CD4-positive, alpha-beta T cell treated with Interleukin-10 for 1 hour (primary cell): ENCODE measurements around the gene TCHH.
A peak's percentile ranks its signal among the peaks of the same experiment; 100 is the strongest.
"Not testable (repeated sequence)": the region's sequence is repeated elsewhere in the genome, so short reads cannot be mapped to it uniquely, and the experiment has no call there.

Source experiments
- DNase-seq: peaks from one replicate; pipeline ENCODE4 v3.0.0-alpha.2; 2020

TCHH gene

DNA sequence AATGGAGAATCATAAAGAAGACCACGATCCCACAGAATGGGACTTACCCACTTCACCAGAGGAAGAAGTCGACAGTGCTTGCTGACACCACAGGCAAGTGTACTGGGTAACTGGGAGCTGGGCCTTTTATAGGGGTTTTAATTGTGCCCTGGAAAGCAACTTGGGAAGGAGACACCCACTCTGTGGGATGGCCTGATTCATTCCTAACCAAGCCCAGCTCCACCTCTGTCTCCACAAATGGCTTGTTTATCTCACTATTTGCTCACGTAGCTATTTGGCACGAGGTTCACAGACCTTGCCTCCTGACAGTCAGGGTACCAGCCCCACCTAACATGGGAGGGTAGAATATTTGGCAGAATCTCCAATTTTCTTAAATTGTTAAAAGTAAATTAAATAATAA is at the start of gene TCHH:
Gene TCHH (minus strand): TSS at position 101 of the 400 bp plus-strand sequence. CDS start 1,364 bp downstream, outside the sequence.
- DNase-seq: no peak

DNA sequence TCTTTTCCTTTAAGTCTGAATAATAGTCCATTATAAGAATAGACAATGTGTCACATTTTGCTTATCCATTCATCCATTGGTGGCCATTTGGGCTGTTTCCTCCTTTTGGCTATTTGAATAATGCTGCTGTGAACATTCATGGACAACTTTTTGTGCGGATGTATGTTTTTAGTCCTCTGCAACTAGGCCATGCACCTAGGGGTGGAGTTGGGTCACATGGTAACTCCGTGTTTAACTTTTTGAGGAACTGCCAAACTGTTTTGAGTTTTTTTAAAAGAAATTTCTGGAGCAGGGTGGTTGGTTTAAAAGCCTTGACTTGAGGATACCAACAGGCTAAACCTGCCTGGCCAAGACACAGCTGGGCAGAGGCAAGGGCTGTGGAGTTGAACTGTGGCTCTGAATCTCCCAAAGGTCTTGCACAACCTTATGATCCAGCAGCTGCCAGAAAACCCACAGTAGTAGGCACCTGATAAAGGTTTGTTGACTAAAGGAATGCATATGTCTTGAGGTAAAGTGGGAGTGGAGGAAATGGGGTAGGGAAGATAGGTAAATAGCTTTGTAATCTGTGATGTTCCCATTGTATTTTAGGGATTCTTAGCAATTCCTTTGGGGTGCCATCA is 49.4 kb upstream of the TCHH start:
- no peak for DNase-seq

DNA sequence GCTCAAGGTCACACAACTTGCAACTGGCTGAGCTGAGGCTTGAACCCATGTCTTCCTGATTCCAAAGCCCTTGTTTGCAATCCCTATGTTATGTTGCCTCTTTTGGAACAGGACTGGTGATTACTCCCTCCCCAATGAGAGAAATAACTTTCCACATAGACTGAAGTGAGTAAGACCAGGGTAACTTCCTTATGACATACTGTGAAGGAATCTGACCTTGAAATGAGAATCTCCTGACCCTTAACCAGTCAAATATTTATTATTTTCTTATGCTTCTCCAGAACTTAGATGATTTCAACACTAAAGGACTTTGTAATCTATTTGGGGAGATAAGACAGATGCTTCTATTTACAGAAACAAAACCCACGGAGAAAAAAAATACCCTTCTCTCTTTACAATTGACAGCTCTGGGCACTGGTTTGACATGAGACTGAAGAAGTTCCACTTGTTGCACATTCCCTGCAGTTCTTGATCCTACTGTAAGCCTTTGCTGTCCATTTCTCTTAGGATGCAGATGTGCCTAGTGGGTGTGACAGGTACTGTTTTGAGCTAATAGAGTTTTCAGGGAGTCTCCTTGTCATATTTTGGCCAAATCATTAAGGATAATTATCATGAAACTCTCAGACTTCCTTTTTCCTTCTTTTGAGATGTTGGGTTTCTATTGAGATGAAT is 47.7 kb upstream of the TCHH start:
- no peak for DNase-seq

DNA sequence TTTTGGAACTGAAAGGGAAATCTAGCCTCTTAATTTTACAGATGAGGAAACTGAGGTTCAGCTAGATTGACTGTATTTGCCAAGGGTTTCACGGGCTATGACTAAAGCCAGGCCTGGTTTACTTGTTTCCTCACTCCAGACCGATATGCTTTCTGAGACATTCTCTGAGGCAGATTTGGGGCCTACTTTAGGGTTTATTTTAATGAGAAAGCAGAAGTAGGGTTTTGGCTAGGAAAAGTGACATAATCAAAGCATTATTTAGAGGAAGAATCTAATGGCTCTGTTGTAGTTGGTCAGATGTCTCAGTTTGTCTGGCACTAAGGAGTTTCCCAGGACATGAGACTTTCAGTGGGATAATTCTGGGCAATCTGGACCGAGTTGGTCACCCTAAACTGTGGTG is 45.3 kb upstream of the TCHH start:
- no peak for DNase-seq

GRCh38 chr1:152159144-152159543 is 43.9 kb upstream of the TCHH start, which contains the start of gene RPTN:
TSS of gene RPTN (minus strand) at chr1:152159228. CDS start at chr1:152157889, 1,339 bp downstream.
- DNase-seq: no peak

DNA sequence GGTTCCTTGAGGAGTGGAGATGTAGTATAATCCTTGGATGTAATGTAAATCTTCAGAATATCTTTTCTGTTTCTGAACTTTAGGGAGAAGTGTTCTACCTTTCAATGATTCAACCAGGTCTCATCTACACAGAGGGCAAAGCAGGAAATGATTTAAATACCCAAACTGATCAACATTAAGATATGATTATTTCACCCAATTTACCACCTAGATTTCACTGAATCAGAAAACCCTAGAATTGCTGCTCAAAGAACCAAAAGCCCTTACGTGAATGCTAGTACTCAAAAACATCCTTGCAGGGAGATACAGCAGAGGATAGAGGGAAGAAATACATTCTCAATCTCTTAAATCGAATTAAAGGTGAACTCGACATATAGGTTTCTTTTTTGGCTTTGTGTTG is 38.8 kb upstream of the TCHH start:
- DNase-seq: no peak

DNA sequence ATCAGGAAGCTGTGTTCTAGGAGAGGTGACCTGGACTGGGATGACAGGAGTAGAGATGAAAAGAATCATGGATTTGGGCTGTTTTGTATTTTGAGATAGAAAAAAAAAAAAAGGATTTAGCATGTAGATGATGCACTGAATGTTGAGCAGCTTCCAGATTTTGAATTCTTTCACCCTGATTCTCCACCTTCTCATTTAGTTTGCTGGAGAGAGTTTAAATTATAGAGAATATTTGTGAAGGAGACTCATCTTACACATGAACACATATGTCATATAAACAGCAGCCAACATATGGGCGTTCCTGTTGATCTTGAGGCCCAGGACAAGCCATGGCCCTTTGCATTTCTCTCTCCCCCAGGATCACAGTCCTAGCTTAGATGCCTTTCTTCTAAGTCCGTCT is 36.4 kb upstream of the TCHH start:
- no peak for DNase-seq

DNA sequence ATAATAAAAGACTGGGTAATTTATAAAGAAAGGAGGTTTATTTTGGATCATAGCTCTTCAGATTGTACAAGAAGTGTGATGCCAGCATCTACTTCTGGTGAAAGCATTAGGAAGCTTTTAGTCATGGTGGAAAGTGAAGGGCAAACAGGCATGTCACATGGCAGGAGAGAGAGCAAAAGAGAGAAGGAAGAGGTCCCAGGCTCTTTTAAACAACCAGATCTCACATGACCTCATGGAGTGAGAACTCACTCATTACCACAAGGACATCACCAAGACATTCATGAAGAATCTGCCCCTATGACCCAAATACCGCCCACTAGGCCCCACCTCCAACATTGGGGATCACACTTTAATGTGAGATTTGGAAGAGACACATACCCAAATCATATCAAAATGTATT is 33.7 kb upstream of the TCHH start:
- no peak for DNase-seq

DNA sequence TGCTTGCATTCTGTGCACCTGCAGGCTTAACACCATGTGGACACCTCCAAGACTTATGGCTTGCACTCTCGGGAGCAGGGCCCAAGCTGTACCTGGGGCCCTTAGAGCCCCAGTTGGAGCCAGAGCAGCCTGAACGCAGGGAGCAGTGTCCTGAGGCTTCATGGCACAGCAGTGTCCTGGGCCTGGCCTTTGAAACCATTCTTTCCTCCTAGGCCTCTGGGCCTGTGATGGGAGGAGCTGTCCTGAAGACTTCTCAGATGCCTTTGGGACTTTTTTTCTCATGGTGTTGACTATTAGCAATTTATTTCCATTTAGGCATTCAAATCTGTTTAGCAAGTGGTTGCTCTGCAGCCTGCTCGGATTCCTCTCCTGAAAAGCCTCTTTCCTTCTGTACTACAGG is 32.8 kb upstream of the TCHH start:
- no peak for DNase-seq

DNA sequence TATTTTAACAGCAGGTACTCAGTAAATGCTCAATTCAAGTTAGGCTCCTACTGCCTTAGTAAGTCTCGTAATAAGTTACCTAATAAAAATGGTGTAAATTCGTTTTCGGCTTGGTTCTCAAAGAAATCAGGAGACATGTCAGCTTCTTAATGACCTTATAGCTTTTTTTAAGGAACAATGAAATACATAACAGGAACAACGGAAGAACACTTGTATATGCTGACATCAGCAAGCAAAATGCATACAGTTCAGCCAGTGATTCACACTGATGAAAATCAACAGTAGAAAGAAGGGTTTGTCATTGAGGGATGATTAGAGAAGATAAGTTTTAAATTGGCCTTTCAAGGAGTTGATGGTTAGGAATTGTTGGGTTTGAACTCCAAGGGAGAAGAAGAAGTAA is 30.5 kb upstream of the TCHH start:
- DNase-seq: no peak

DNA sequence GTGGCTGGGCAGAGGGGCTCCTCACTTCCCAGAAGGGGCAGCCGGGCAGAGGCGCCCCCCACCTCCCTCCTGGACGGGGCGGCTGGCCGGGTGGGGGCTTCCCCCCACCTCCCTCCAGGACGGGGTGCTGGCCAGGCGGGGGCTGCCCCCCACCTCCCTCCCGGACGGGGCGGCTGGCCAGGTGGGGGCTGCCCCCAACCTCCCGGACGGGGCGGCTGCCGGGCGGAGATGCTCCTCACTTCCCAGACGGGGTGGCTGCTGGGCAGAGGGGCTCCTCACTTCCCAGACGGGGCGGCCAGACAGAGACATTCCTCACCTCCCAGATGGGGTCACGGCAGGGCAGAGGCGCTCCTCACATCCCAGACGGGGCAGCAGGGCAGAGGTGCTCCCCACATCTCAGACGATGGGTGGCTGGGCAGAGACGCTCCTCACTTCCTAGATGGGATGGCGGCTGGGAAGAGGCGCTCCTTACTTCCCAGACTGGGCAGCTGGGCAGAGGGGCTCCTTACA is 29.5 kb upstream of the TCHH start:
- not testable (repeated sequence) for DNase-seq

GRCh38 chr1:152143150-152143887 is 28.1 kb upstream of the TCHH start:
- DNase-seq: no peak

- DNase-seq: peak; percentile 11
Observed at GRCh38 chr1:152141971-152142584, 26.8 kb upstream of the TCHH start.

DNA sequence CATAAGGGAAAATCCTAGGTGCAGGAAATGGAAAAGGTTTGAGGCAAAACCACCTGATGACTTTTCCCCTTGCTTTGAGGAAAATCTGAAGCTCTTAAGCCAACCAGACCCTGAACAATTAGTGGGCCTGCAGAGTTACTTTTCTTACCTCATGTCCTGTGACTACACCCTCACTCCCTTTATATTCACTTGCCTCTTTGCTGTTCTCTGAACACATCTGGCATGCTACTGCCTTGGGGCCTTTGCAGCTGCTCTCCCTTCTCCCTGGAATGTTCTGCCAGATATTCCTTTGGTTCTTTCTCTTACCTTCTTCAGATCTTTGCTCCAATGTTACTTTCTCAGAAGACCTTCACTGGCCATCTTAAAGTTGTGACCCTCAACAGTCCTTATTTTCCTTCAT is 22.0 kb upstream of the TCHH start:
- DNase-seq: no peak

- DNase-seq: no peak
Observed at GRCh38 chr1:152130186-152130585, 14.9 kb upstream of the TCHH start.

DNA sequence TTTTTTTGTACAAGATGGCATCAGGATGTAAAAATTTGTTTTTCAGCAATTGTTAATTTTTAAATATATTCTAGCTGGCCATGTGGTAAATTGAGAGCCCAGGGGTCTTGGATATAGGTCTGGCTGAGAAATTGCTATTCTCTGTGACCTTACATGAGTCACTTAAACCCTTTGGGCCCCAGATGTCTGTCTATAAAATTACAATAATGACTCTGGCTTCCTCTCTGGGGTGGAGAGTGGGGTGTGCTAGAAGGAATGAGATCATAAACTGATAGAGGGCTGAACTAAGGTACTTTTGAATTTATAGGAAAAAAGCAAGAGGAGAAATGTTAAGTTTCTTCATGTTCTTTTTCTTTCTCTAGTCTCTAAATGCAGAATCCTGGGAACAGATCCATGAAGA is 12.4 kb upstream of the TCHH start:
- no peak for DNase-seq

DNA sequence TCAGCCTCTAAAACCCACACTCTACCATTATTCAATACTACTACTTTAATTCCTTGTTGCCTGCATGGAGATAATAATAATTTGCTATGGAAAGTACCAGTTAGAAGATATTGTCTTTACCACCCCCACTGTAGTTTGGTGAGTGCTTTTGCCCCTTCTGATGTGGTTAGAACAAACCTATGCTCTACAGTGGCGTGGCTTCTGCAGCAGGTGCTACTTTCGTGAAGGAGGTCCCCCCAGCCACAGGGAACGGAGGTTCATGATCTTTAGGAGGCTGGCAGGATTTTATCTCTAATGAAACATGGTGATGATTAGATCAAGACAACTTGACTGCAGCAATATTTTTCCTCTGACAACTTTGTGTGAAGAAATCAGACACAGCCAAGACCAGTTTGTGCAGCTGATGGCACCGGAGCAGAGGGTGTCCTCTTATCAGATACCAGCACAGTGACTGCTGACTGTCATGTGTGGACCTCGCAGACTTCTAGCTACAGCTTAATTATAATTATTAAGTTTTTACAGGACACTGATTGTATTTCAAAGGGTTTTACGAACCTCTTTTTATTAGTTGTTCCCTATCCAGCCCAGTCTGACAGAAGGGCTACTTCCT is 10.7 kb upstream of the TCHH start:
- DNase-seq: no peak

DNA sequence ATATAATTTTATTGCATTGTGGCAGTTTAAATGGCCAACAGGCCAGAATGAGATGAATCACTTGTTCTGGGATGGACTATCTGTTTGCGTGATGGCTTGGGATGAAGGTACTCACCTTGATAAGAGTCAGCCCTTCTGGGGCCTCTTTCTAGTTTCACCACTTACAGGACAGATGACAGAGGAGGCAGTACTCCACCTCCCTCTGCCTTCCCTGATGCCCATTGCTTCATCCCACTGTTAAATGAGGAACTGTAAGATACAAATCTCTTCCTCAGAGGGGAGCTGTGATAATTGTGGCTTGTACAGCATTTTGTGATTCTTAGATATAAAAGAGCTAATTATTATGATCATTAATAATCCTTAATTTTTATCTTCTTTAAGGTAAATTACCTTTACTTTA is 3.7 kb upstream of the TCHH start:
- DNase-seq: no peak

DNA sequence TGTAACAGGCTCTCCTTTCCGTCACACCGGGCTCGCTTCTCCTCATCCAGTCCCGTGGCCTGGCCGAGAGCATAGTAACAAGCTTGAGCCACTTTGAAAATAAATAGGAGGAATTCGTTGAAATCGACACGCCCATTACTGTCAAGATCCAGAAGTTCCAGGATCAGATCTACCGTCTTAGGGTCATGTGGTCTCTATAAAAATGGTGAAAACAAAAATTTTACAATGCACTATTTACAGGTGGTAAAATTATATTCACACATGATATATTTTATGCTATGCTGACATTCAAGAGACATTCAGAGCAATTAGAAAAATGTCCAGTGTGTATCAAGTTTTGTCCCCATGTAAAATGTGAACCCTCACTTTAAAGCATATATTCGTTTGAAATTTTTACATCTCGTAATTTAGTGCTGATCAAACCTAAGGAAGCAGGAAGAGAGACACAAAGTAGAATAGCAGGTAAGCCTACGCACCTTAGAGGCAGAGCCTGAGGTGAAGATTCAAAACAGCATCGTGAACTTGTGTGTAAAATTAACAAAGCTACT is 2.3 kb downstream of the TCHH start:
- DNase-seq: no peak

GRCh38 chr1:152112101-152112884 is 3.0 kb downstream of the TCHH start:
- no peak for DNase-seq

DNA sequence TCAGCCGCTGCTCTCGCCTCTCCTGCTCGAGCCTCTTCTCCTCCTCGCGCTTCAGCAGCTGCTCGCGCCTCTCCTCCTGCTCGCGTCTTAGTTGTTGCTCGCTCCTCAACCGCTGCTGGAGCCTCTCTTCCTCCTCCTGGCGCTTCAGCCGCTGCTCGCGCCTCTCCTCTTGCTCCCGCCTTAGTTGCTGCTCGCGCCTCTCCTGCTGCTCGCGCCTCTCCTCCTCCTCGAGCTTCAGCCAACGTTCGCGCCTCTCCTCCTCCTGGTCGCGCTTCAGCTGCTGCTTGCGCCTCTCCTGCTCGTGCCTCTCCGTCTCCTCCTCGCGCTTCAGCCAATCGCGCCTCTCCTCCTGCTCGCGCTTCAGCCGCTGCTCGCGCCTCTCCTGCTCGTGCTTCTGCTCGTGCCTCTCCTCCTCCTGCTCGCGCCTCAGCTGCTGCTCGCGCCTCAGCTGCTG is 3.7 kb downstream of the TCHH start:
- no peak for DNase-seq
